Measurements from ENCODE around the gene ABCA12.

ABCA12 gene

GRCh38 chr2:215010390-215010789 lies 128.0 kb downstream of the ABCA12 start:
- H3K36me3 ChIP-seq (ENCODE audit: control insufficient read depth in 4 of 4, insufficient read depth in 4 of 4, low read length in 3 of 4): no peaks in the 10 kb centered on the region
- no peak overlapping the region for H3K4me3 ChIP-seq (ENCODE audit: control insufficient read depth in 1 of 7, extremely low read depth in 1 of 7, insufficient read depth in 4 of 7, low read depth in 2 of 7, low read length in 6 of 7)
- no peak overlapping the region for H3K27ac ChIP-seq (ENCODE audit: insufficient read depth in 1 of 2, low read depth in 1 of 2, low read length in 2 of 2, poor library complexity in 1 of 2, severe bottlenecking in 2 of 2)
- ChIA-PET POLR2A (no interaction called here), CTCF (no interaction called here)
- H3K9me3 ChIP-seq (ENCODE audit: control extremely low read depth in 1 of 5, control insufficient read depth in 4 of 5, insufficient read depth in 2 of 5, low read depth in 1 of 5, low read length in 4 of 5): no peaks in the 10 kb centered on the region
- no CpG with 5 or more reads among the region's 2 CpGs for WGBS (ENCODE audit: insufficient coverage)
- DNase-seq: peak; percentile 9 to 64 (median 43)
- no peaks in the 10 kb centered on the region for H3K27me3 ChIP-seq (replicated peaks in 2 of 5; ENCODE audit: control insufficient read depth in 4 of 5, insufficient read depth in 5 of 5, low read length in 4 of 5)
- H3K4me1 ChIP-seq (ENCODE audit: control extremely low read depth in 1 of 4, control insufficient read depth in 4 of 4, insufficient read depth in 4 of 4, low read length in 3 of 4): no peaks in the 10 kb centered on the region

DNA sequence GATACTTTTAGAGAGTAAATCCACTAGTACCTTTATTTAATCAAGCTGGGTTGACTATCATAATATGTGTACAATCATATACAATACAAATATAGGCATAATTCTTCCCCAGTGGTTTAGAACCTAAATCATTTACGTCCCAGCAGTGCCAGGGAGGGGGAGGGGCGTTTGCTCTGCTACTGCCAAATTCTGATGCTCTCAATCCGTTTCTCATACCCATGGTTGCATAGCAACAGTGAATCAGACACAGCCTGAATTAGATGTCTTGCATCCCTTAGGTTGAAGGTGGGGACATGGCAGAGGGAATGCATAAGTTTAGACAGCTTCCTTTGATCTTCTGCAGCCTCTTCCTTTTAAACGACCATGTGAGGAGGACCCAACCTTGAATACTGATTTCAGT lies 135.4 kb downstream of the ABCA12 start:
- DNase-seq: peak in 1 of 3 donors; percentile 2
- Histone ChIP-seq H3K27me3 (replicated peaks in 2 of 5; ENCODE audit: control insufficient read depth in 4 of 5, insufficient read depth in 5 of 5, low read length in 4 of 5) (peaks cover 0 to 5% (median 0%) of the 10 kb centered on the region in 5 experiments), H3K4me3 (ENCODE audit: control insufficient read depth in 1 of 7, extremely low read depth in 1 of 7, insufficient read depth in 4 of 7, low read depth in 2 of 7, low read length in 6 of 7) (no peak overlapping the region), H3K9me3 (ENCODE audit: control extremely low read depth in 1 of 5, control insufficient read depth in 4 of 5, insufficient read depth in 2 of 5, low read depth in 1 of 5, low read length in 4 of 5) (no peaks in the 10 kb centered on the region), H3K4me1 (ENCODE audit: control extremely low read depth in 1 of 4, control insufficient read depth in 4 of 4, insufficient read depth in 4 of 4, low read length in 3 of 4) (peaks cover 0 to 8% (median 0%) of the 10 kb centered on the region in 4 experiments), H3K27ac (ENCODE audit: insufficient read depth in 1 of 2, low read depth in 1 of 2, low read length in 2 of 2, poor library complexity in 1 of 2, severe bottlenecking in 2 of 2) (no peak overlapping the region), H3K36me3 (ENCODE audit: control insufficient read depth in 4 of 4, insufficient read depth in 4 of 4, low read length in 3 of 4) (no peaks in the 10 kb centered on the region)
- ChIA-PET CTCF (no interaction called here), POLR2A (no interaction called here)
- WGBS (ENCODE audit: insufficient coverage): no CpG with 5 or more reads among the region's 4 CpGs

- Histone ChIP-seq H3K36me3 (ENCODE audit: control insufficient read depth in 4 of 4, insufficient read depth in 4 of 4, low read length in 3 of 4) (no peaks in the 10 kb centered on the region), H3K4me1 (ENCODE audit: control extremely low read depth in 1 of 4, control insufficient read depth in 4 of 4, insufficient read depth in 4 of 4, low read length in 3 of 4) (peaks cover 0 to 8% (median 0%) of the 10 kb centered on the region in 4 experiments), H3K27ac (ENCODE audit: insufficient read depth in 1 of 2, low read depth in 1 of 2, low read length in 2 of 2, poor library complexity in 1 of 2, severe bottlenecking in 2 of 2) (no peak overlapping the region), H3K4me3 (ENCODE audit: control insufficient read depth in 1 of 7, extremely low read depth in 1 of 7, insufficient read depth in 4 of 7, low read depth in 2 of 7, low read length in 6 of 7) (no peak overlapping the region), H3K27me3 (replicated peaks in 2 of 5; ENCODE audit: control insufficient read depth in 4 of 5, insufficient read depth in 5 of 5, low read length in 4 of 5) (peaks cover 0 to 5% (median 0%) of the 10 kb centered on the region in 5 experiments), H3K9me3 (ENCODE audit: control extremely low read depth in 1 of 5, control insufficient read depth in 4 of 5, insufficient read depth in 2 of 5, low read depth in 1 of 5, low read length in 4 of 5) (no peaks in the 10 kb centered on the region)
- ChIA-PET POLR2A (no interaction called here), CTCF (no interaction called here)
- DNase-seq: peak; percentile 35 to 67 (median 66)
- 100% methylated on average over 1 of the region's 5 CpGs for WGBS (ENCODE audit: insufficient coverage)
These were observed 135.9 kb downstream of the ABCA12 start for GRCh38 chr2:215002500-215002899.

DNA sequence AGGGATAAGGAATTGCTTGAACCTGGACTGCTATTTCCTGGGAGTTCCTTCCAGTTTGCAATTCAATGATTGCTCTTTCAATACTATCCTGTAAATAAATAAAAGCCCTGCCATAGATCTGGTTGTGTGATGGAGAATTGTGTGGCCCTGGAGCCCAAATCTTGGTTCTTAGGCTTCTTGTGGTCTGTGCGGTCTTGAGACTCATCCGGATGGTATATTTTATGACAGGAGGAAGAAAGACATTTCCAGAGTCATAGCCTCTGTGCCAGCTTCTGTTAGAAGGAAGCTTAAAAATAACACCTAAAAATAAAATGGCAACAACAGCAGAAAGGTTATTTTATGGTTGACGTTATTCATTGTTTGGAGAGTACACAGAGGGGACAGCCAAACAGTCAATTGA lies 137.7 kb downstream of the ABCA12 start:
- Histone ChIP-seq H3K27me3 (replicated peaks in 2 of 5; ENCODE audit: control insufficient read depth in 4 of 5, insufficient read depth in 5 of 5, low read length in 4 of 5) (peaks cover 0 to 5% (median 0%) of the 10 kb centered on the region in 5 experiments), H3K9me3 (ENCODE audit: control extremely low read depth in 1 of 5, control insufficient read depth in 4 of 5, insufficient read depth in 2 of 5, low read depth in 1 of 5, low read length in 4 of 5) (no peaks in the 10 kb centered on the region), H3K4me1 (ENCODE audit: control extremely low read depth in 1 of 4, control insufficient read depth in 4 of 4, insufficient read depth in 4 of 4, low read length in 3 of 4) (peaks cover 0 to 8% (median 0%) of the 10 kb centered on the region in 4 experiments), H3K4me3 (ENCODE audit: control insufficient read depth in 1 of 7, extremely low read depth in 1 of 7, insufficient read depth in 4 of 7, low read depth in 2 of 7, low read length in 6 of 7) (no peak overlapping the region), H3K36me3 (ENCODE audit: control insufficient read depth in 4 of 4, insufficient read depth in 4 of 4, low read length in 3 of 4) (no peaks in the 10 kb centered on the region), H3K27ac (ENCODE audit: insufficient read depth in 1 of 2, low read depth in 1 of 2, low read length in 2 of 2, poor library complexity in 1 of 2, severe bottlenecking in 2 of 2) (no peak overlapping the region)
- ChIA-PET CTCF (interaction anchor here (1.3 to 1.8 kb wide), 2 partner anchors 11 to 41 kb away, joined by 3 to 5 read pairs; no protein-coding TSS in a partner anchor), POLR2A (no interaction called here)
- WGBS (ENCODE audit: insufficient coverage): 33% methylated on average over 1 of the region's 3 CpGs
- DNase-seq: peak; percentile 9 to 72 (median 64)

GRCh38 chr2:214995926-214996670 lies 142.3 kb downstream of the ABCA12 start:
- H3K9me3 ChIP-seq (ENCODE audit: control extremely low read depth in 1 of 5, control insufficient read depth in 4 of 5, insufficient read depth in 2 of 5, low read depth in 1 of 5, low read length in 4 of 5): no peaks in the 10 kb centered on the region
- POLR2A ChIA-PET: no interaction called here
- H3K27ac ChIP-seq (ENCODE audit: insufficient read depth in 1 of 2, low read depth in 1 of 2, low read length in 2 of 2, poor library complexity in 1 of 2, severe bottlenecking in 2 of 2): no peak overlapping the region
- no peaks in the 10 kb centered on the region for H3K36me3 ChIP-seq (ENCODE audit: control insufficient read depth in 4 of 4, insufficient read depth in 4 of 4, low read length in 3 of 4)
- H3K4me1 ChIP-seq (ENCODE audit: control extremely low read depth in 1 of 4, control insufficient read depth in 4 of 4, insufficient read depth in 4 of 4, low read length in 3 of 4): peaks cover 0 to 5% (median 0%) of the 10 kb centered on the region in 4 experiments
- DNase-seq: no peak
- H3K4me3 ChIP-seq (ENCODE audit: control insufficient read depth in 1 of 7, extremely low read depth in 1 of 7, insufficient read depth in 4 of 7, low read depth in 2 of 7, low read length in 6 of 7): no peak overlapping the region
- H3K27me3 ChIP-seq (replicated peaks in 2 of 5; ENCODE audit: control insufficient read depth in 4 of 5, insufficient read depth in 5 of 5, low read length in 4 of 5): peaks cover 0 to 5% (median 0%) of the 10 kb centered on the region in 5 experiments
- WGBS (ENCODE audit: insufficient coverage): 100% methylated on average over 2 of the region's 4 CpGs
- CTCF ChIA-PET: interaction anchor here (0.8 kb wide), 1 partner anchor 130 kb away, joined by 3 read pairs; no protein-coding TSS in a partner anchor

DNA sequence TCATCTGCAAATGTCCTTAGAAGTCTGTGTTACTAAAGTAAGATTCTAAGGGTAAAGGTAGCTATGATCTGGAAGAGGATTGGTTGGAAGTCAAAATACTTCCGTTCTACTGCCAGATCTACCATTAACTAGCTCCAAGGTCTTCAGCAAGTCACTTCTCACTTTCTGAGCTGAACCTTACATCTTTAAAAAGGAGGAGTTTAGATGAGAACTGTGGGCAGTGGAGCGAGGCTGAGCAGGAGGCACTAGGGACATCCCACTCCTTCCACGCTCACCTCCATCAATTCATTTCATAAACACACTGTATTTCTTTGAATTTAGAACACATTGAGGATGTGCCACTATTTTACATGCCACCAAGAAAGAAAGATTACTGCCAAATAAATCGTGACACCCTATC lies 143.0 kb downstream of the ABCA12 start:
- WGBS (ENCODE audit: insufficient coverage): no CpG with 5 or more reads among the region's 4 CpGs
- Histone ChIP-seq H3K27ac (ENCODE audit: insufficient read depth in 1 of 2, low read depth in 1 of 2, low read length in 2 of 2, poor library complexity in 1 of 2, severe bottlenecking in 2 of 2) (no peak overlapping the region), H3K4me3 (ENCODE audit: control insufficient read depth in 1 of 7, extremely low read depth in 1 of 7, insufficient read depth in 4 of 7, low read depth in 2 of 7, low read length in 6 of 7) (no peak overlapping the region), H3K4me1 (ENCODE audit: control extremely low read depth in 1 of 4, control insufficient read depth in 4 of 4, insufficient read depth in 4 of 4, low read length in 3 of 4) (no peaks in the 10 kb centered on the region), H3K27me3 (replicated peaks in 2 of 5; ENCODE audit: control insufficient read depth in 4 of 5, insufficient read depth in 5 of 5, low read length in 4 of 5) (peaks cover 0 to 4% (median 0%) of the 10 kb centered on the region in 5 experiments), H3K36me3 (ENCODE audit: control insufficient read depth in 4 of 4, insufficient read depth in 4 of 4, low read length in 3 of 4) (no peaks in the 10 kb centered on the region), H3K9me3 (ENCODE audit: control extremely low read depth in 1 of 5, control insufficient read depth in 4 of 5, insufficient read depth in 2 of 5, low read depth in 1 of 5, low read length in 4 of 5) (no peaks in the 10 kb centered on the region)
- no peak for DNase-seq
- POLR2A ChIA-PET: no interaction called here
- CTCF ChIA-PET: interaction anchor here (0.7 kb wide), 1 partner anchor 9 kb away, joined by 3 read pairs; no protein-coding TSS in a partner anchor

DNA sequence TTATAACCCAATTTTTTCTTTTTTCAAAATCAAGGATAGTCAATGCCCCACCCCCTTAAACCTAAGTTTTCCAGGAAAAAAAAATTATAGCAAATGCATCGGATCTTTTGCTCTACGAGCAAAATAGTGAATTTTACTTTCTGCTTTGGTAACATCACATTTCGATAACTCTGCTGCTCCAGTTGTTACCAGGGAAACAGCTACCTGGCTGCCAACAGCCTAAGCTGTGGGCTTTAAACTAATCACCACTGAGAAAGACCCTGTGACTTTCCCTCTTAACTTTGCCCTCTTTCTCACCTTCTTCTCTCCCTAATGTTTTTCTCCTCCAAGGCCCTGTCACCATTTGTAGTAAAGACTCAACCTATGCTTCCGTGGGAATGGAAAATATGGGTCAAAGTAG lies 145.5 kb downstream of the ABCA12 start:
- H3K27me3 ChIP-seq (replicated peaks in 2 of 5; ENCODE audit: control insufficient read depth in 4 of 5, insufficient read depth in 5 of 5, low read length in 4 of 5): no peaks in the 10 kb centered on the region
- H3K9me3 ChIP-seq (ENCODE audit: control extremely low read depth in 1 of 5, control insufficient read depth in 4 of 5, insufficient read depth in 2 of 5, low read depth in 1 of 5, low read length in 4 of 5): no peaks in the 10 kb centered on the region
- ChIA-PET CTCF (no interaction called here), POLR2A (no interaction called here)
- H3K4me3 ChIP-seq (ENCODE audit: control insufficient read depth in 1 of 7, extremely low read depth in 1 of 7, insufficient read depth in 4 of 7, low read depth in 2 of 7, low read length in 6 of 7): no peak overlapping the region
- H3K36me3 ChIP-seq (ENCODE audit: control insufficient read depth in 4 of 4, insufficient read depth in 4 of 4, low read length in 3 of 4): no peaks in the 10 kb centered on the region
- H3K4me1 ChIP-seq (ENCODE audit: control extremely low read depth in 1 of 4, control insufficient read depth in 4 of 4, insufficient read depth in 4 of 4, low read length in 3 of 4): no peaks in the 10 kb centered on the region
- no peak for DNase-seq
- 94% methylated on average over 3 of the region's 4 CpGs for WGBS (ENCODE audit: insufficient coverage)
- no peak overlapping the region for H3K27ac ChIP-seq (ENCODE audit: insufficient read depth in 1 of 2, low read depth in 1 of 2, low read length in 2 of 2, poor library complexity in 1 of 2, severe bottlenecking in 2 of 2)

Measured in common myeloid progenitor, CD34-positive (primary cell).